GM21737 (cell line): ENCODE results near the gene PUM2.
"Not testable (repeated sequence)": the region's sequence is repeated elsewhere in the genome, so short reads cannot be mapped to it uniquely, and the experiment has no call there.

ENCODE experiments used
- ATAC-seq: cut with Tn5 transposase; IDR thresholded peaks from one replicate; pipeline ENCODE4 v1.9.1; 2021; ENCODE audit warnings: mild to moderate bottlenecking, moderate library complexity; ENCODE audit not compliant: unreplicated experiment

The PUM2 gene

DNA sequence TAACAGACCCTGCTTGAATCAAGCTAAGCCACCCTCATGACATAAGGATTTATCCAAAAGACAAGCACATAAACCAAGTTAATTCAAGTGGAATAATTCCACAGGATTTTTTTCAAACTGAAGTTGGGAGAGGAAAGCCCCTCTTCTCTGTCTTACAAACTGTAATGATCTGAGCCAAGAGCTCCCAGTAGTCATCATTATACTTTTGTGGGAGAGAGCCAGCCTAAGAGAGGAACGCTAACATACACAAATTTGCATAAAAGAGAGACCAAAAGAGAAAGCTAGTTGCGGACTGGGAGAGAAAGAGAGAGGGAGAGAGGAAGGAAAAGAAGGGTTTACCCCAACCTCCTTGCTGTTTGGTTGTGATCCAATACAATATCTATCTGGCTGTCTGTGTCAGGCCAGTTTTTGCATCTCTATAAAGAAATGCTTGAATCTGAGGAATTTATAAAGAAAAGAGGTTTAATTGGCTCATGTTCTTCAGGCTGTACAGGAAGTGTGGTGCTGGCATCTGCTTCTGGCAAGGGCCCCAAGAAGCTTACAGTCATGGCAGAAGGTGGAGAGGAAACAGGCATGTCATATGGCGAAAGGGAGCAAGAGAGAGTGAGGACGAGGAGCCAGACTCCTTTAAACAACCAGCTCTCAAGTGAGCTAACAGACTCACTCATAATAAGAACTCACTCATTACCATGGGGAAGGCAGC, 20.8 kb upstream of the PUM2 start:
- ATAC-seq = no peak

GRCh38 chr2:20370191-20370590, 19.5 kb upstream of the PUM2 start:
- no peak for ATAC-seq

- ATAC-seq = no peak
Observed at GRCh38 chr2:20369366-20369765, 18.7 kb upstream of the PUM2 start.

DNA sequence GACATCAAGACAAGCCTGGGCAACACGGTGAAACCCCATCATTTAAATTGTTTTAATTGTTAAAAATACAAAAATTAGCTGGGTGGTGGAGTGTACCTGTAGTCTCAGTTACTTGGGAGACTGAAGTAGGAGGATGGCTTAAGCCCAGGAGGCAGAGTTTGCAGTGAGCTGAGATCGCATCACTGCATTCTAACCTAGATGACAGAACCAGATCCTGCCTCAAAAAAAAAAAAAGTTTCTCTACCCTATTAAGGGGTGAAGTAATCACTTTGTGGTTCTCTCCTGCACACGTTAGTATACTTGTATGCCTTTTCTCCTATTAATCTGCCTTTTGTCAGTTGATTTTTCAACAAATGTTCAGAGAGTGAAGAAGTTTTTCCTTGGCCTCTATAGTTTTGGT, 18.1 kb upstream of the PUM2 start:
- no peak for ATAC-seq

DNA sequence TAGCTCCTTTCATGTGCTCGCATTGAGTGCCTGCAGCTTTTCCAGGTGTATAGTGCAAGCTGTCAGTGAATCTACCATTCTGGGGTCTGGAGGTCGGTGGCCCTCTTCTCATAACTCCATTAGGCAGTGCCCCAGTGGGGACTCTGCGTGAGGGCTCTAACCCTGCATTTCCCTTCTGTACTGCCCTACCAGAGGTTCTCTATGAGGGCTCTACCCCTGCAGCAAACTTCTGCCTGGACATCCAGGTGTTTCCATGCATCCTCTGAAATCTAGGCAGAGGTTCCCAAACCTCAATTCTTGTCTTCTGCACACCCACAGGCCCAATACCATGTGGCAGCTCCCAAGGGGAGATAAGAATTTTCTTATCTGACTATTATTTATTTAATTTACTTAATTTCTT, 17.3 kb upstream of the PUM2 start:
- ATAC-seq = not testable (repeated sequence)

GRCh38 chr2:20366672-20367116, 16.1 kb upstream of the PUM2 start:
- no peak for ATAC-seq

GRCh38 chr2:20365249-20365817, 14.7 kb upstream of the PUM2 start:
- peak; percentile 84 for ATAC-seq

DNA sequence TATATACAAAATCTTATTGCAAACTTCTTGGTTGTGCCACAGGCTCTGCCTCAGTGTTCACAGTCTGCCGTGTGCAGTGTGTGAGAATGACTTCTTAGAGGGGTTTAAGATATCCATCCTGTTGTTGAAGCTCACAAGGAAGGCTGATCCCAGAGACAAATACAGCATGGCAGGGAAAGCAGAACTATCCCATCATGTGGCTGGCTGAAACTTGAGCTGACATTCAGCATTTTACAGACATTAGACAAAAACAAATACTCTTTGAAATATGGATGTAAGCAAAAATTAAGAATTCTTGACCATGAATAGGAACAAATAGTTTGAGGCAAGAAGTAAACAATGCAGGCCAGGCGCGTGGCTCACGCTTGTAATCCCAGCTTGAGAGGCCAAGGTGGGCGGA, 12.9 kb upstream of the PUM2 start:
- no peak for ATAC-seq

DNA sequence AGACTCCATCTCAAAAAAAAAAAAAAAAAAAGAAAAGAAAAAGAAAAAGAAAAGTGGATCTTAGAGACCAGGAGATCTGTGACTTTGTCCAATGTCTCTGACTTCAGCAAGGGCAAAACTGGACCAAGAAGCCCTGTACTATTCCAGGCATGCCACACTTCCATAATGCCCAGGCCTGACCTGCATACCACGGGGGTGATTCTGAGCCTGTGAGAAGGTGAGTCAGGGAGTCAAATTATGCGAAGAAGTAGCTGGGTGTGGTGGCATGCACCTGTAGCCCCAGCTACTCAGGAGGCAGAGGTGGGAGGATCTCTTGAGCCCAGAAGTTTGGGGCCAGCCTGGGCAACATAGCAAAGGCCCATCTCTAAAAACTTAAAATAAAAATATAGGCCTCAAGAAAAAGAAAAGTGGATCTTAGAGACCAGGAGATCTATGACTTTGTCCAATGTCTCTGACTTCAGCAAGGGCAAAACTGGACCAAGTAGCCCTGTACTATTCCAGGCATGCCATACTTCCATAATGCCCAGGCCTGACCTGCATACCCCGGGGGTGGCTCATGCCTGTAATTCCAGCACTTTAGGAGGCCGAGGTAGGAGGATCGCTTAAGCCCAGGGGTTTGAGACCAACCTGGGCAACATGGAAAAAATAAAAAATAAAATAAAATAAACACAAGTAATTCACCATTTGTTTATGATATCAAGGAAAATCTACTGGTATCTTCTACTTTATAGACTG, 12.2 kb upstream of the PUM2 start:
- no peak for ATAC-seq

GRCh38 chr2:20361893-20362292, 11.2 kb upstream of the PUM2 start:
- ATAC-seq = no peak

- no peak for ATAC-seq
Observed at GRCh38 chr2:20359096-20359495, 8.5 kb upstream of the PUM2 start.

DNA sequence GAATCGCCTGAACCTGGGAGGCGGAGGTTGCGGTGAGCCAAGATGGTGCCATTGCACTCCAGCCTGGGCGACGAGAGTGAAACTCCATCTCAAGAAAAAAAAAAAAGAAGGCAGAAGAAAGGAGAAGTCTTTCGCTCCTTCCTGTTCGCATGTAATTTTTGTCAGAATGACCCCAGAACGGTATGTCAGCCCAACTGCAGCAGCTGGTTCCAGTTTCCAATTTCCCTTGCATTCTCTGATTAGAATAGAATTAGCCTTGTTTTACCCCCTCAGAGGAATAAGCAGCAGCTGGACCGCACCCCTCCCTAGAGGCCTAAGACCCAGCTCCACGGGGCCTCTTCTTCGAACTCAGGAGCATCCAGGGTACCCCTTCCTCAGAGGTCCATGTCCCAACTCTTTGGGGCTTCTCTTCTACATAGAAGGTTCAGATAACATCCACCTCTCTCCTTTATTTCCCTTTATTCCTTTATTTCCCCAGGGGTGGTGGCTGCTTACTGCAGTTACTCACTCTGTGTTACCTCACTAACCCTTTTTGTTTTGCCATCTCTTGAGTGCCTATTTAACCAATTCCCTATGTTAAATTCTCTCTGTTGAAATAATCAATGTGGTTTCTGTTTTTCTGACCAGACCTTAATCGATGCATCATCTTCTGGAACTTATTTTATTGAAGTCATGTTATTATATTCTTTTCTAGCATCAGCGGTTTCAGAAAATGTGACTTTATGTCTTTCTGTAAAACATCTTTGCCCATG, 7.2 kb upstream of the PUM2 start:
- no peak for ATAC-seq

- ATAC-seq = no peak
Observed at GRCh38 chr2:20356042-20356441, 5.4 kb upstream of the PUM2 start.

DNA sequence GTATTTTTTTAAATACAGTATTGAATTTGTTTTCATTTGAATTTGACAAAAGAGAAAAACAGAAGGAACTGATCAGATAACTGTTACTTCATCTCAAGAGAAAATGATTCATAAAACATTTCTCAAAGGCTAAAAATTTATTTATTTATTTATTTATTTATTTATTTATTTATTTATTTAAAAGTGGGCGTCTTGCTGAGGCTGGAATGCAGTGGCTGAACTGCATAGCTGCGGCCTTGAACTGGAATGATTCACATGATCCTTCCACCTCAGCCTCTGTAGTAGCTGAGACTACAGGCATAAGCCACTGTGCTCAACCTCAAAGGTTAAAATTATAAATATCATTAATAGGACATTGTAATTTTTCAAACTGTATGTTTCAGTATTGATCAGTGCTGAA, 4.5 kb upstream of the PUM2 start:
- no peak for ATAC-seq

DNA sequence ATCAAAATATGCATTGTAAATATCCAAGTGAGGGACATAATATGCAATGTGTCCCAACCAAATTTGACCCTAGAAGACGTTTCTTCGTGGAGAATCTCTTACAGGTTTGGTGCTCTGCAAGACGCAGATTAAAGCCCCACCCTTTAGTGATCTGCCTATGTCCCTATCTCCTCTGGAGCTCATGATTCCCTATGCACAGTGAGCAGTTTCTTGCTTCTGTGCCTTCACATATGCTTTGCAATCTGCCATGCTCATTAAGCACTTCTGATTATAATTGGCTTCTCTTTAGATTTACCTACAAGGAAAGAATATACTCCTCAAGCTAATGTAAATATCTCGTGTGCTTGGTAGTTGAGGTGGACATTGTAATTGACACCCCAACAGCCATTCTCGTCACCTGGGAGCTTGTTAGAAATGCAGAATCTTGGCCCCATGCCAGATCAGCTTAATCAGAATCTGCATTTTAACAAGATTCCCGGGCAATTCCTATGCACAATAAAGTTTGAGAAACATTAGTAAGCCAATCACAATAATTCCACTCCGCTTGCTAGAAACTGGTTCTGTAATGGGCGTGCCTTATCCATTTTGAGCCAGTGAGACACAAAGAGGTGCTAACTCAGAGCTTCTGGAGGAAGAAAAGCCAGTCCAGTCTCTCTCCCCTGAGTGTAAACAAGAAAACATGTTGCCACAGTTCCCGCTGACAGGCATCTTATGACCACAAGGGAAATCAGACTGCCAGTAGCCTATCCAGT, 2.8 kb upstream of the PUM2 start:
- no peak for ATAC-seq

- no peak for ATAC-seq
Observed at GRCh38 chr2:20352581-20353216, 2.1 kb upstream of the PUM2 start.

DNA sequence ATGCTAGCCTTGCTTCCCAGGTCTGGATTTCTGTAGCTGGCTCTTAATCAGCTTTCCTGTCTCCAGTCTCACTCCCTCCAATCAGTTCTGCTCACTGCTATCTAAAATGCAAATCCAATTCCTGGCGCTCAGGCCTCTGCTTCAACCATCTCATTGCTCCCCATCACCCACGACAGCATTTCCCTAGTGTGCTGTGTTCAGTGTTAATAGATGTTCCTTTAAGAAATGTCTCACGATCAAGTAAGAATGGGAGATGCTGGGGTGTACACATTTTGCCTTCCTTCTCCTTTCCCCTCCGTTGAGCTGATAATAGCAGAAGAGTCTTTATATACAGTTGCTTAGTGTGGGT, 1.6 kb upstream of the PUM2 start:
- ATAC-seq = no peak

- no peak for ATAC-seq
Observed at GRCh38 chr2:20351555-20352229, 1.0 kb upstream of the PUM2 start.

DNA sequence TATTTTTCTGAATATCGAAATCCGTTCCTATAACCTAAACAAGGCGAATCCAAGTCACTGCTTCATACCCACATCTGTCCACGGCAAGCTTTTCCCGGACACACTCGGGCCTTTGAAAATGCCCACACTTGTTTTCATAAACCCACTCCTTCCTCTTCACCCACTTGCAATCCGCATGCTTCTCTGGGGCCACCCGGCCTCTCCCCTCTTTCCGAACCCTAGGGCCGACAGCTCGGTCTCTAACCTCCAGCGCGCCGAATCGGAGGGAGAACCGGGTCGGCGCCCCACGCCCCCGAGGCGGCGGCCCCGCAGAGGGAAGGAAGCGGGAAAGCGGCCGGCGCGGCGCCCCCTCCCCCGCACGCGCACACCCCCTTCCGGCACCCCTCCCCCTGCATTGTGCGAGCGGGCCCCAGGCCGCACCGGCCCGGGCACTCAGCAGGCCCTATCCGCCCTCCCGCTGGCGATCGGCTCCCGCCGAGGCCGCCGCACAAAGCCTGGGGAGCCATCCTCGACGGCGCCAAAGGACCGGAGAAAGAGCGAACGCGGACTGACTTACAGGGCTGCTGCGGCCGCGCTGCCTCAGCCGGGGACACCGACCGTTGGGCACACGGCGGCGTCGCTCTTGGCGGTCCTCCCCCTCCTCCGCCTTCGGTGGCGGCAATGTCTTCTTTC, 467 bp downstream of the PUM2 start:
- peak; percentile 25 for ATAC-seq
